ENCODE results near the gene RBMS1. TPM values are rescaled to one million over a fixed set of nuclear protein-coding genes. Genes with fewer than 3 reads are reported as not detected.

Gene RBMS1
- total and polyA plus RNA-seq, 2 of the 13 experiments (the other 11 are each of a cell fraction or from before 2014, with no cell fraction given) = 55.5 to 110 TPM

- TF ChIP-seq ZNF687 (CRISPR knock-in tag; IDR thresholded peaks at IDR 0.05) (peak; percentile 34), KDM3A (CRISPR knock-in tag; IDR thresholded peaks at IDR 0.05; ENCODE audit: low read depth) (peak; percentile 50; the same call in 1 of the 2 replicates), ZFP36 (IDR thresholded peaks at IDR 0.05; ENCODE audit: borderline replicate concordance, low read depth, low read length, partially characterized antibody) (no peak), ZNF737 (CRISPR knock-in tag; IDR thresholded peaks at IDR 0.05; ENCODE audit: borderline replicate concordance) (no peak), ZSCAN31 (CRISPR knock-in tag; IDR thresholded peaks at IDR 0.05; ENCODE audit: low read depth) (no peak), ZNF563 (CRISPR knock-in tag; IDR thresholded peaks at IDR 0.05) (peak; percentile 53; the same call in 1 of the 2 replicates), ZNF329 (CRISPR knock-in tag; IDR thresholded peaks at IDR 0.05; ENCODE audit: low read depth) (no peak), SIX4 (CRISPR knock-in tag; IDR thresholded peaks at IDR 0.05) (0 out of 2 replicates have a peak, but pooled peaks have one; percentile 22), SMAD3 (CRISPR knock-in tag; IDR thresholded peaks at IDR 0.05) (no peak), ZNF281 (CRISPR knock-in tag; IDR thresholded peaks at IDR 0.05; ENCODE audit: borderline replicate concordance) (peak; percentile 94), ZNF570 (CRISPR knock-in tag; IDR thresholded peaks at IDR 0.05; ENCODE audit: borderline replicate concordance) (no peak), JUNB (CRISPR knock-in tag; IDR thresholded peaks at IDR 0.05; ENCODE audit: borderline replicate concordance) (no peak), TEF (CRISPR knock-in tag; IDR thresholded peaks at IDR 0.05) (no peak), LRRFIP1 (CRISPR knock-in tag; conservative IDR thresholded peaks at IDR 0.05) (no peak), MYC (CRISPR knock-in tag; IDR thresholded peaks at IDR 0.05; ENCODE audit: borderline replicate concordance) (0 out of 2 replicates have a peak, but pooled peaks have one; percentile 26), NFKB2 (CRISPR knock-in tag; IDR thresholded peaks at IDR 0.05; ENCODE audit: borderline replicate concordance) (no peak), MIXL1 (CRISPR knock-in tag; IDR thresholded peaks at IDR 0.05) (no peak; the same call in 1 of the 2 replicates), BRD4 (CRISPR knock-in tag; IDR thresholded peaks at IDR 0.05) (no peak), ZSCAN12 (CRISPR knock-in tag; IDR thresholded peaks at IDR 0.05) (no peak)
Measured at GRCh38 chr2:160493227-160494028, at the start of gene RBMS1 (continued).

All from HepG2 (cell line).